GM19351 (cell line): ENCODE data around the gene HOXD13.
A peak's percentile ranks its signal among the peaks of the same experiment; 100 is the strongest.

ENCODE experiments used
- ATAC-seq: cut with Tn5 transposase; IDR thresholded peaks from one replicate; pipeline ENCODE4 v1.9.1; 2021; ENCODE audit warnings: mild to moderate bottlenecking, moderate library complexity; ENCODE audit not compliant: unreplicated experiment

Gene HOXD13

GRCh38 chr2:176092270-176093144 lies at the start of gene HOXD13:
Gene HOXD13 (plus strand): TSS chr2:176092721. CDS start chr2:176092891, 170 bp downstream.
- no peak for ATAC-seq

GRCh38 chr2:176056406-176056805 lies 36.1 kb upstream of the HOXD13 start:
- no peak for ATAC-seq

- no peak for ATAC-seq
Measured at GRCh38 chr2:176063958-176064357, 28.6 kb upstream of the HOXD13 start.

GRCh38 chr2:176066645-176067588 lies 25.6 kb upstream of the HOXD13 start:
- ATAC-seq = no peak

GRCh38 chr2:176067589-176068418 lies 24.7 kb upstream of the HOXD13 start:
- no peak for ATAC-seq

GRCh38 chr2:176068419-176068832 lies 24.1 kb upstream of the HOXD13 start:
- ATAC-seq = no peak

- no peak for ATAC-seq
Measured at GRCh38 chr2:176071330-176072291, 20.9 kb upstream of the HOXD13 start.

- no peak for ATAC-seq
Measured at GRCh38 chr2:176072292-176072669, 20.2 kb upstream of the HOXD13 start.

- no peak for ATAC-seq
Measured at GRCh38 chr2:176072951-176073904, 19.3 kb upstream of the HOXD13 start.

GRCh38 chr2:176074919-176075425 lies 17.5 kb upstream of the HOXD13 start:
- ATAC-seq = no peak

- no peak for ATAC-seq
Measured at GRCh38 chr2:176075481-176075880, 17.0 kb upstream of the HOXD13 start.

- no peak for ATAC-seq
Measured at GRCh38 chr2:176076063-176076462, 16.5 kb upstream of the HOXD13 start.

- ATAC-seq = no peak
Measured at GRCh38 chr2:176076796-176077195, 15.7 kb upstream of the HOXD13 start.

GRCh38 chr2:176078541-176079284 lies 13.8 kb upstream of the HOXD13 start:
- no peak for ATAC-seq

GRCh38 chr2:176079285-176079830 lies 13.2 kb upstream of the HOXD13 start:
- ATAC-seq = no peak

- ATAC-seq = peak; percentile 68
Measured at GRCh38 chr2:176079831-176080539, 12.5 kb upstream of the HOXD13 start.
